HCT116 (cell line): ENCODE data around the gene RRAGC. TPM values are rescaled to one million over a fixed set of nuclear protein-coding genes. Genes with fewer than 3 reads are reported as not detected.

ENCODE experiments used
- ATAC-seq: fragments of 200-7000 bp; cut with Tn5 transposase; 2 replicates; pipeline ENCODE4 v1.9.1; 2020; ENCODE audit warnings: mild to moderate bottlenecking, moderate library complexity
- BruUV-seq: library from RNA; stranded (reverse); fragments of 400-500 nt; replicated peaks from 2 replicates; lab custom pipeline; 2021; lab: Mats Ljungman, UMichigan
- CTCF ChIA-PET: fragments of 300-600 bp; sonication (Branson Sonifier 250); formaldehyde crosslinking; loops from one replicate; lab custom pipeline; 2021; ENCODE audit warnings: antibody characterized with exemption; lab: Charles Lee
- POLR2A ChIA-PET: fragments of 300-600, 350-600 bp; sonication (Branson Sonifier 250); formaldehyde crosslinking; loops from one replicate; lab custom pipeline; 2021; ENCODE audit warnings: antibody characterized with exemption; lab: Charles Lee
- RAD21 ChIA-PET, 2 experiments: fragments of 300-600 bp; sonication (Branson Sonifier 250); formaldehyde crosslinking; loops; one replicate each; lab custom pipeline; 2023; ENCODE audit warnings: low total read pairs in 2 of 2; ENCODE audit not compliant: uncharacterized antibody in 2 of 2, unreplicated experiment in 2 of 2, low non-redundant PET in 1 of 2; lab: Charles Lee
- DNase-seq: peaks from one replicate; pipeline ENCODE4 v3.0.0-alpha.2; 2010; ENCODE audit warnings: low read depth, low spot score
- H2AFZ ChIP-seq: fragments of 200-600 bp; shearing (Covaris generic), sonication (generic); 2 replicates; pipeline ENCODE4 v1.6.1; 2017; ENCODE audit warnings: low read depth, mixed run types, mixed read lengths, antibody characterized with exemption, low read length; ENCODE audit not compliant: poor library complexity, severe bottlenecking
- H3K27ac ChIP-seq: 2 replicates; pipeline ENCODE4 v1.5.1; 2012; ENCODE audit warnings: low read depth, low read length
- H3K27me3 ChIP-seq: fragments of 200-600 bp; sonication (generic); 2 replicates; pipeline ENCODE4 v1.6.1; 2016; ENCODE audit warnings: mixed run types, low read length, mixed read lengths; ENCODE audit not compliant: insufficient read depth
- H3K36me3 ChIP-seq, 2 experiments: fragments of 200-500 bp in 1 of 2; fragments of 200-600 bp in 1 of 2; sonication (Bioruptor generic) in 1 of 2; sonication (generic) in 1 of 2; 2 replicates each; pipeline versions ENCODE4 v1.5.1 to v1.6.1; 2014 to 2016; ENCODE audit warnings: low read length in 2 of 2, inconsistent platforms in 1 of 2, mixed read lengths in 1 of 2, mixed run types in 1 of 2; ENCODE audit not compliant: insufficient read depth in 2 of 2, control insufficient read depth in 1 of 2
- H3K4me1 ChIP-seq, 2 experiments: fragments of 200-600 bp in 1 of 2; sonication (generic) in 1 of 2; 2 replicates each; pipeline versions ENCODE4 v1.5.1 to v1.6.1; 2012 to 2017; ENCODE audit warnings: low read length in 2 of 2, inconsistent platforms in 1 of 2, mild to moderate bottlenecking in 1 of 2, mixed read lengths in 1 of 2, mixed run types in 1 of 2, moderate library complexity in 1 of 2; ENCODE audit not compliant: insufficient read depth in 2 of 2, control insufficient read depth in 1 of 2
- H3K4me2 ChIP-seq: fragments of 200-600 bp; sonication (generic); 2 replicates; pipeline ENCODE4 v1.6.1; 2017; ENCODE audit warnings: mixed run types, low read length, mixed read lengths
- H3K4me3 ChIP-seq, 2 experiments: fragments of 200-600 bp in 1 of 2; sonication (generic) in 1 of 2; replicated peaks in 1 of 2; 2 replicates each; pipeline ENCODE4 v1.5.1; 2011 to 2016; ENCODE audit warnings: low read length in 2 of 2, control low read depth in 1 of 2, low read depth in 1 of 2, mild to moderate bottlenecking in 1 of 2, mixed read lengths in 1 of 2, mixed run types in 1 of 2
- H3K79me2 ChIP-seq: fragments of 200-600 bp; sonication (generic); 2 replicates; pipeline ENCODE4 v1.6.1; 2017; ENCODE audit warnings: mild to moderate bottlenecking, mixed run types, low read length, moderate library complexity, mixed read lengths; ENCODE audit not compliant: insufficient read depth
- H3K9ac ChIP-seq: fragments of 200-600 bp; sonication (generic); 2 replicates; pipeline ENCODE4 v1.6.1; 2016; ENCODE audit warnings: low read length, mixed read lengths
- H3K9me2 ChIP-seq: fragments of 200-600 bp; sonication (generic), shearing (Covaris generic); 2 replicates; pipeline ENCODE4 v1.6.1; 2017; ENCODE audit warnings: mixed run types, mild to moderate bottlenecking, moderate library complexity; ENCODE audit not compliant: insufficient read depth
- H3K9me3 ChIP-seq, 2 experiments: fragments of 200-500 bp in 1 of 2; fragments of 200-600 bp in 1 of 2; sonication (Bioruptor generic) in 1 of 2; sonication (generic) in 1 of 2; 2 replicates each; pipeline ENCODE4 v1.6.1; 2014 to 2017; ENCODE audit warnings: low read length in 2 of 2, mixed read lengths in 2 of 2, inconsistent platforms in 1 of 2, low read depth in 1 of 2, mild to moderate bottlenecking in 1 of 2, mixed run types in 1 of 2, moderate library complexity in 1 of 2; ENCODE audit not compliant: control insufficient read depth in 1 of 2, insufficient read depth in 1 of 2
- H4K20me1 ChIP-seq: fragments of 200-600 bp; sonication (generic), shearing (Covaris generic); 2 replicates; pipeline ENCODE4 v1.6.1; 2017; ENCODE audit warnings: mixed run types, mild to moderate bottlenecking, moderate library complexity; ENCODE audit not compliant: insufficient read depth
- EZH2 ChIP-seq: fragments of 200-600 bp; sonication (generic); IDR thresholded peaks from 2 replicates; pipeline ENCODE4 v1.6.1; 2017; ENCODE audit warnings: antibody characterized with exemption, mixed run types
- EZH2phosphoT487 ChIP-seq: fragments of 200-600 bp; IDR thresholded peaks from 2 replicates; pipeline ENCODE4 v1.6.1; 2018; ENCODE audit warnings: antibody characterized with exemption, borderline replicate concordance
- POLR2A ChIP-seq: IDR thresholded peaks from 2 replicates; pipeline ENCODE4 v1.7.0; 2011; ENCODE audit warnings: borderline replicate concordance; ENCODE audit not compliant: insufficient read depth, insufficient read length; ENCODE audit errors: extremely low read depth
- intact Hi-C: fragments of 100-400 bp; cut with micrococcal nuclease; formaldehyde crosslinking; loops from 2 replicates; pipeline ENCODE4 v1.10.0; 2022
- total RNA-seq: library from RNA; stranded (reverse); gene quantifications from one replicate; pipeline ENCODE4 v1.2.1, GENCODE V29; 2021; ENCODE audit not compliant: unreplicated experiment
- TF ChIP-seq, protein P1 (sequence below), 3 experiments: fragments of 200-600 bp in 1 of 3; sonication (generic) in 1 of 3; IDR thresholded peaks in 2 of 3; conservative IDR thresholded peaks in 1 of 3; 2 replicates each; pipeline ENCODE4 v1.5.1; 2012 to 2017; ENCODE audit warnings: low read depth in 2 of 3, low read length in 2 of 3, antibody characterized with exemption in 1 of 3, borderline replicate concordance in 1 of 3, control low read depth in 1 of 3, mild to moderate bottlenecking in 1 of 3, mixed read lengths in 1 of 3, mixed run types in 1 of 3, moderate library complexity in 1 of 3; ENCODE audit not compliant: insufficient read depth in 1 of 3

RRAGC gene
- total RNA-seq, 1 experiment from 2014 or later, result 11.7 TPM

DNA sequence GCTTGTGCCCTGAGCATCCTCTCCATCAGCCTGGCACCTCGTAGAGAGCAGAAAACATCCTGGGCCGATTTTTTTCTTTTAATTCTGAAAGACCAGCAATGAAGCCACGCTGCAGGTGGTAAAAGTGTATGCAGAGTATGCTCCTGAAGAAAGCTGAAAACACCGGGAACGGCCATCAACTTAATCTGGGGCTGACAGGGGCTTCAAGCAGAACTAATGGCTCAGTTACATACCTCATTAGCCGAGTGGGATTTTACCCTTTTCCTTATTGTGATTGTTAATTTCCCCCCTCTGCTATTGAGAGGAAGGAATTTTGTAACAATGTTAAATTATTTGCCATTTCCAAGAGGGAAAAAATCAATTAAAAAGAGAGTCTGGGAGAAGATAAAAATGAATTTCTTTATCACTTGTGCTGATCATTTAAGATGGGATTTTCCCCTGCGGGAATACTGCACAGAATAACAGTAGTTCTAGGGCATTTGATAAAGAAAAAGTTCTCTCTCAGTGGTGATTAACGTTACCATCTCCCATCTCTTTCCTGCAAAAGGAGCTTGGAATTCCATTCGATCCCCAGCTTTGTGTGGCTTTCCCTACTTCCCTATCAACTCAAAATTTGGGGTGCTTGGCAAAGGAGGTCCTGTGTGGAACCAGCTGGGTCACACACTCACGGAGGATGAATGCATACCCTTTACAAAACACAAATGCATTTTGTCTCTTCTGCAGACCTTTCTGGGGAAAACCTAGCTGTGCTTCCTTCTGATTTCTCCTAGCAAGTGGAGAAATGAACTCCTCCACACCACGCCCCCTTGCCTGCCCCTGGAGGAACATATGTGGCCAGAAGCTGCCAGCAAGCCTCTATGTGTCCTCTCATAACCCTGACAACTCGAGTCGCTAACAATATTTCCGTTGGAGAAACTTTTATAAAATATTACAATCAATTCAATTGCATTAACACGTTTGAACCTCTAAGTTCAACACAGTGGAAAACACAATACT lies 70.9 kb downstream of the RRAGC start:
- Histone ChIP-seq H3K9ac (no peak overlapping the region), H4K20me1 (no peaks in the 10 kb centered on the region), H3K9me3 (peaks cover 5% of the 10 kb centered on the region in 2 experiments; a peak in 2 of 4 replicates), H3K4me1 (peaks cover 25 to 26% of the 10 kb centered on the region in 2 experiments), H3K4me3 (no peak overlapping the region), H3K27ac (no peak overlapping the region), H3K79me2 (no peaks in the 10 kb centered on the region), H3K9me2 (no peaks in the 10 kb centered on the region), H3K36me3 (no peaks in the 10 kb centered on the region), H2AFZ (no peak overlapping the region), H3K4me2 (no peak overlapping the region), H3K27me3 (peaks cover 6% of the 10 kb centered on the region; the same call in 1 of the 2 replicates)
- BruUV-seq, result no TSS peak
- POLR2A ChIA-PET, result no interaction called here
- intact Hi-C loops, result no loop called here
- TF ChIP-seq EZH2, result no peak
- TF ChIP-seq, protein P1, sequence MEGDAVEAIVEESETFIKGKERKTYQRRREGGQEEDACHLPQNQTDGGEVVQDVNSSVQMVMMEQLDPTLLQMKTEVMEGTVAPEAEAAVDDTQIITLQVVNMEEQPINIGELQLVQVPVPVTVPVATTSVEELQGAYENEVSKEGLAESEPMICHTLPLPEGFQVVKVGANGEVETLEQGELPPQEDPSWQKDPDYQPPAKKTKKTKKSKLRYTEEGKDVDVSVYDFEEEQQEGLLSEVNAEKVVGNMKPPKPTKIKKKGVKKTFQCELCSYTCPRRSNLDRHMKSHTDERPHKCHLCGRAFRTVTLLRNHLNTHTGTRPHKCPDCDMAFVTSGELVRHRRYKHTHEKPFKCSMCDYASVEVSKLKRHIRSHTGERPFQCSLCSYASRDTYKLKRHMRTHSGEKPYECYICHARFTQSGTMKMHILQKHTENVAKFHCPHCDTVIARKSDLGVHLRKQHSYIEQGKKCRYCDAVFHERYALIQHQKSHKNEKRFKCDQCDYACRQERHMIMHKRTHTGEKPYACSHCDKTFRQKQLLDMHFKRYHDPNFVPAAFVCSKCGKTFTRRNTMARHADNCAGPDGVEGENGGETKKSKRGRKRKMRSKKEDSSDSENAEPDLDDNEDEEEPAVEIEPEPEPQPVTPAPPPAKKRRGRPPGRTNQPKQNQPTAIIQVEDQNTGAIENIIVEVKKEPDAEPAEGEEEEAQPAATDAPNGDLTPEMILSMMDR (IDR thresholded peaks at IDR 0.05 in 2 of 3, conservative IDR thresholded peaks at IDR 0.05 in 1 of 3; ENCODE audit: borderline replicate concordance in 1 of 3, insufficient read depth in 1 of 3, low read depth in 2 of 3, low read length in 2 of 3), result no peak
- TF ChIP-seq POLR2A, result no peak
- TF ChIP-seq EZH2phosphoT487, result no peak
- DNase-seq (no peak), ATAC-seq (no peak)
- RAD21 ChIA-PET, result no interaction called here
- CTCF ChIA-PET, result interaction anchor here (0.8 kb wide), 1 partner anchor 47 kb away, joined by 3 read pairs; no protein-coding TSS in a partner anchor

Other genes starting within 250 kb of the RRAGC start
- gene MYCBP, start 13.6 kb upstream of the RRAGC start, total RNA-seq, result 40.2 TPM
- not detected for gene GJA9, start 21.8 kb upstream of the RRAGC start, total RNA-seq
- not detected for gene RHBDL2, start 82.1 kb upstream of the RRAGC start, total RNA-seq
- 60.0 TPM for gene AKIRIN1, start 131.5 kb upstream of the RRAGC start, total RNA-seq
- gene NDUFS5, start 166.6 kb upstream of the RRAGC start, total RNA-seq, result 263 TPM